Sigmoid colon (tissue), 7 donors: ENCODE data around the gene ANGPTL2. TPM values are rescaled to one million over a fixed set of nuclear protein-coding genes. Genes with fewer than 3 reads are reported as not detected.

Experiments
- DNase-seq: peaks from one replicate; pipeline ENCODE4 v3.0.0-alpha.2; 2019
- H3K27ac ChIP-seq, 4 donors: fragments of 200-600 bp; sonication (generic); one replicate each; pipeline ENCODE4 v1.5.1; 2016 to 2019; ENCODE audit warnings: mild to moderate bottlenecking in 1 of 4
- H3K27me3 ChIP-seq, 3 donors: fragments of 200-600 bp; sonication (generic); one replicate each; pipeline ENCODE4 v1.5.1; 2019; ENCODE audit warnings: mild to moderate bottlenecking in 1 of 3
- H3K36me3 ChIP-seq, 4 donors: fragments of 200-600 bp; sonication (generic); one replicate each; pipeline ENCODE4 v1.5.1; 2016 to 2019
- H3K4me1 ChIP-seq, 4 donors: fragments of 200-600 bp; sonication (generic); one replicate each; pipeline ENCODE4 v1.5.1; 2017 to 2019
- H3K4me3 ChIP-seq, 4 donors: fragments of 200-600 bp; sonication (generic); one replicate each; pipeline ENCODE4 v1.5.1; 2017 to 2019; ENCODE audit warnings: mild to moderate bottlenecking in 2 of 4, moderate library complexity in 1 of 4
- H3K9me3 ChIP-seq, 4 donors: fragments of 200-600 bp in 3 of 4; sonication (generic) in 3 of 4; one replicate each; pipeline versions ENCODE4 v1.5.1 to v1.6.1; 2013 to 2019
- CTCF ChIP-seq, 4 experiments: fragments of 450-650 bp in 3 of 4; fragments of 200-600 bp in 1 of 4; IDR thresholded peaks; one replicate each; pipeline ENCODE4 v1.5.1; 2016 to 2019; ENCODE audit warnings: antibody characterized with exemption in 4 of 4, mild to moderate bottlenecking in 3 of 4, moderate library complexity in 2 of 4
- EP300 ChIP-seq, 4 donors: sonication (generic); formaldehyde crosslinking; IDR thresholded peaks; one replicate each; pipeline ENCODE4 v1.6.1; 2017; ENCODE audit warnings: antibody characterized with exemption in 4 of 4
- POLR2A ChIP-seq, 2 donors: fragments of 450-650 bp; IDR thresholded peaks; one replicate each; pipeline ENCODE4 v1.6.1; 2016; ENCODE audit warnings: antibody characterized with exemption in 2 of 2, mild to moderate bottlenecking in 2 of 2, moderate library complexity in 2 of 2
- POLR2AphosphoS5 ChIP-seq, 4 donors: sonication (generic); formaldehyde crosslinking; IDR thresholded peaks; one replicate each; pipeline ENCODE4 v1.6.1; 2017; ENCODE audit warnings: antibody characterized with exemption in 4 of 4
- WGBS, 2 donors: extraction: QIAGEN DNeasy Blood & Tissue Kit; methylation state at CpG; one replicate each; pipeline ENCODE4 v1.1.7; 2013; 5-methylcytosine and 5-hydroxymethylcytosine counted together
- intact Hi-C: fragments of 100-400 bp; cut with DNase I; formaldehyde crosslinking; loops from one replicate; pipeline ENCODE4 v1.15.1; 2023
- polyA plus RNA-seq, 3 donors: library from polyadenylated mRNA; stranded (reverse); fragments of 200-250 nt; gene quantifications; one replicate each; pipeline ENCODE4 v1.2.3, GENCODE V29; 2013
- total RNA-seq, 4 donors: library from RNA; depleted of rRNA; stranded (reverse); fragments of >200 nt; gene quantifications; one replicate each; pipeline ENCODE4 v1.1.0, GENCODE V29; 2016
- donor health status: healthy with polysubstance abuse.
- donor health status: Bipolar disorder and iron deficiency.
- donor health status: healthy.

The ANGPTL2 gene
- total and polyA plus RNA-seq, 7 donors = 0.69 to 112 (median 50.5) TPM

- peak overlapping the region in 3 of 4 donors; percentile 59 to 78 (median 76) for H3K27ac ChIP-seq
- TF ChIP-seq CTCF (IDR thresholded peaks at IDR 0.05) (no peak), POLR2AphosphoS5 (IDR thresholded peaks at IDR 0.05) (no peak), EP300 (IDR thresholded peaks at IDR 0.05) (no peak), POLR2A (IDR thresholded peaks at IDR 0.05) (no peak)
- WGBS, 2 donors = 88 to 91% methylated on average over 4 of the region's 4 CpGs
- H3K27me3 ChIP-seq = no peaks in the 10 kb centered on the region
- H3K4me3 ChIP-seq = no peak overlapping the region
- no peaks in the 10 kb centered on the region for H3K9me3 ChIP-seq
- no peak for DNase-seq
- H3K36me3 ChIP-seq = no peaks in the 10 kb centered on the region
- H3K4me1 ChIP-seq = peaks cover 0 to 78% (median 46%) of the 10 kb centered on the region in 4 donors
- intact Hi-C loops = no loop called here
Measured at GRCh38 chr9:127158786-127159324, 36.4 kb upstream of the ANGPTL2 start.

GRCh38 chr9:127155314-127155960, 33.0 kb upstream of the ANGPTL2 start:
- Histone ChIP-seq H3K27me3 (no peaks in the 10 kb centered on the region), H3K36me3 (no peaks in the 10 kb centered on the region), H3K9me3 (no peaks in the 10 kb centered on the region), H3K4me1 (peaks cover 0 to 55% (median 36%) of the 10 kb centered on the region in 4 donors), H3K4me3 (no peak overlapping the region), H3K27ac (peak overlapping the region; percentile 73 to 90 (median 84))
- intact Hi-C loops = no loop called here
- TF ChIP-seq POLR2A (IDR thresholded peaks at IDR 0.05) = no peak
- TF ChIP-seq POLR2AphosphoS5 (IDR thresholded peaks at IDR 0.05) = no peak
- TF ChIP-seq CTCF (IDR thresholded peaks at IDR 0.05) = no peak
- no peak for TF ChIP-seq EP300 (IDR thresholded peaks at IDR 0.05)
- 88 to 91% methylated on average over 5 of the region's 5 CpGs for WGBS, 2 donors
- DNase-seq = peak; percentile 44

- intact Hi-C loops = no loop called here
- no peaks in the 10 kb centered on the region for H3K36me3 ChIP-seq
- 58 to 75% methylated on average over 13 of the region's 13 CpGs for WGBS, 2 donors
- no peaks in the 10 kb centered on the region for H3K9me3 ChIP-seq
- no peaks in the 10 kb centered on the region for H3K27me3 ChIP-seq
- H3K4me3 ChIP-seq = peak overlapping the region in 2 of 4 donors; percentile 3 to 11
- peak overlapping the region; percentile 73 to 90 (median 84) for H3K27ac ChIP-seq
- TF ChIP-seq POLR2AphosphoS5 (IDR thresholded peaks at IDR 0.05) (peak in 2 of 4 donors; percentile 23 to 24), EP300 (IDR thresholded peaks at IDR 0.05) (peak in 1 of 4 donors; percentile 12), POLR2A (IDR thresholded peaks at IDR 0.05) (no peak), CTCF (IDR thresholded peaks at IDR 0.05) (no peak)
- DNase-seq = peak; percentile 88
- H3K4me1 ChIP-seq = peaks cover 0 to 47% (median 28%) of the 10 kb centered on the region in 4 donors
Measured at GRCh38 chr9:127154390-127155191, 32.2 kb upstream of the ANGPTL2 start.

GRCh38 chr9:127154003-127154389, 31.6 kb upstream of the ANGPTL2 start:
- WGBS, 2 donors = 87 to 94% methylated on average over 5 of the region's 5 CpGs
- no peaks in the 10 kb centered on the region for H3K27me3 ChIP-seq
- H3K36me3 ChIP-seq = no peaks in the 10 kb centered on the region
- no peaks in the 10 kb centered on the region for H3K9me3 ChIP-seq
- peak overlapping the region; percentile 73 to 90 (median 84) for H3K27ac ChIP-seq
- DNase-seq = peak; percentile 61
- H3K4me1 ChIP-seq = peaks cover 0 to 41% (median 22%) of the 10 kb centered on the region in 4 donors
- TF ChIP-seq POLR2A (IDR thresholded peaks at IDR 0.05) = no peak
- TF ChIP-seq POLR2AphosphoS5 (IDR thresholded peaks at IDR 0.05) = no peak
- no peak for TF ChIP-seq EP300 (IDR thresholded peaks at IDR 0.05)
- no peak for TF ChIP-seq CTCF (IDR thresholded peaks at IDR 0.05)
- intact Hi-C loops = no loop called here
- no peak overlapping the region for H3K4me3 ChIP-seq
